Astrocyte (in vitro differentiated cells and primary cell): ENCODE results near the gene WFDC13. TPM values are rescaled to one million over a fixed set of nuclear protein-coding genes. Genes with fewer than 3 reads are reported as not detected.
"Not testable (repeated sequence)": the region's sequence is repeated elsewhere in the genome, so short reads cannot be mapped to it uniquely, and the experiment has no call there.

Source experiments
- DNase-seq: peaks from one replicate; pipeline ENCODE4 v3.0.0-alpha.2; 2010; ENCODE audit warnings: low read depth
- FAIRE-seq: peaks from 2 replicates; lab custom pipeline; 2011; peaks lifted over from hg19 to GRCh38; lab: Jason Lieb, UNC
- H2AFZ ChIP-seq: 2 replicates; pipeline ENCODE4 v1.6.0; 2012; ENCODE audit warnings: low read depth, low read length, inconsistent platforms
- H3K27ac ChIP-seq: 2 replicates; pipeline ENCODE4 v1.5.1; 2011; ENCODE audit warnings: low read depth, low read length, inconsistent platforms
- H3K27me3 ChIP-seq: 2 replicates; pipeline ENCODE4 v1.6.0; 2011; ENCODE audit warnings: low read length, inconsistent platforms; ENCODE audit not compliant: insufficient read depth
- H3K36me3 ChIP-seq: 2 replicates; pipeline ENCODE4 v1.5.1; 2011; ENCODE audit warnings: low read length, inconsistent platforms; ENCODE audit not compliant: insufficient read depth
- H3K4me1 ChIP-seq: 2 replicates; pipeline ENCODE4 v1.5.1; 2011; ENCODE audit warnings: low read length, inconsistent platforms; ENCODE audit not compliant: insufficient read depth
- H3K4me2 ChIP-seq: 2 replicates; pipeline ENCODE4 v1.6.0; 2012; ENCODE audit warnings: low read length, inconsistent platforms
- H3K4me3 ChIP-seq: 2 replicates; pipeline ENCODE4 v1.5.1; 2011; ENCODE audit warnings: low read depth, mild to moderate bottlenecking, low read length, inconsistent platforms; ENCODE audit not compliant: insufficient read depth
- H3K79me2 ChIP-seq: 2 replicates; pipeline ENCODE4 v1.6.0; 2012; ENCODE audit warnings: mild to moderate bottlenecking, low read length, inconsistent platforms; ENCODE audit not compliant: insufficient read depth
- H3K9ac ChIP-seq: 2 replicates; pipeline ENCODE4 v1.6.0; 2012; ENCODE audit warnings: mild to moderate bottlenecking, low read length, inconsistent platforms
- H3K9me3 ChIP-seq: 2 replicates; pipeline ENCODE4 v1.5.1; 2012; ENCODE audit warnings: low read depth, mild to moderate bottlenecking, low read length, inconsistent platforms; ENCODE audit not compliant: insufficient read depth
- H4K20me1 ChIP-seq: 2 replicates; pipeline ENCODE4 v1.6.0; 2012; ENCODE audit warnings: low read length, inconsistent platforms; ENCODE audit not compliant: insufficient read depth
- H3K27ac Mint-ChIP-seq: one replicate; pipeline ENCODE4 v1.8.0; 2021; ENCODE audit warnings: mild to moderate bottlenecking, mixed read lengths; ENCODE audit not compliant: unreplicated experiment
- H3K27me3 Mint-ChIP-seq: one replicate; pipeline ENCODE4 v1.8.0; 2021; ENCODE audit warnings: low read depth, mixed read lengths; ENCODE audit not compliant: unreplicated experiment
- H3K36me3 Mint-ChIP-seq: one replicate; pipeline ENCODE4 v1.8.0; 2021; ENCODE audit warnings: low read depth, mixed read lengths; ENCODE audit not compliant: unreplicated experiment
- H3K4me1 Mint-ChIP-seq: one replicate; pipeline ENCODE4 v1.8.0; 2021; ENCODE audit warnings: low read depth, mixed read lengths; ENCODE audit not compliant: unreplicated experiment
- H3K4me3 Mint-ChIP-seq: one replicate; pipeline ENCODE4 v1.8.0; 2021; ENCODE audit warnings: mild to moderate bottlenecking, moderate library complexity, mixed read lengths; ENCODE audit not compliant: unreplicated experiment
- H3K9me3 Mint-ChIP-seq: one replicate; pipeline ENCODE4 v1.8.0; 2021; ENCODE audit warnings: mild to moderate bottlenecking, mixed read lengths; ENCODE audit not compliant: unreplicated experiment
- EZH2 ChIP-seq: IDR thresholded peaks from 2 replicates; pipeline ENCODE4 v1.6.1; 2012; ENCODE audit warnings: mild to moderate bottlenecking, low read length, inconsistent platforms; ENCODE audit not compliant: insufficient read depth
- total RNA-seq: library from RNA; stranded (reverse); gene quantifications from 2 replicates; pipeline ENCODE4 v1.2.1, GENCODE V29; 2021
- TF ChIP-seq, protein P1 (sequence below): IDR thresholded peaks from 2 replicates; pipeline ENCODE4 v1.5.1; 2011; ENCODE audit warnings: low read depth, mild to moderate bottlenecking, inconsistent platforms, low read length, moderate library complexity; ENCODE audit not compliant: insufficient read depth

Gene WFDC13
- total RNA-seq, 1 donor from 2014 or later: not detected

- no peaks in the 10 kb centered on the region for H3K27me3 ChIP-seq
- FAIRE-seq: no peak
- no peak overlapping the region for H3K4me3 ChIP-seq
- H3K79me2 ChIP-seq: no peaks in the 10 kb centered on the region
- no peak overlapping the region for H3K27ac ChIP-seq
- no peaks in the 10 kb centered on the region for H3K36me3 ChIP-seq
- no peak for DNase-seq
- Mint-ChIP-seq H3K9me3 (peaks cover 9% of the 10 kb centered on the region), H3K36me3 (no peaks in the 10 kb centered on the region), H3K4me1 (no peaks in the 10 kb centered on the region), H3K27me3 (no peaks in the 10 kb centered on the region), H3K27ac (no peak overlapping the region), H3K4me3 (no peak overlapping the region)
- H3K9me3 ChIP-seq: no peaks in the 10 kb centered on the region
- no peak overlapping the region for H2AFZ ChIP-seq
- no peaks in the 10 kb centered on the region for H3K4me1 ChIP-seq
- H3K4me2 ChIP-seq: no peak overlapping the region
- H4K20me1 ChIP-seq: no peaks in the 10 kb centered on the region
- no peak overlapping the region for H3K9ac ChIP-seq
- TF ChIP-seq, protein P1, sequence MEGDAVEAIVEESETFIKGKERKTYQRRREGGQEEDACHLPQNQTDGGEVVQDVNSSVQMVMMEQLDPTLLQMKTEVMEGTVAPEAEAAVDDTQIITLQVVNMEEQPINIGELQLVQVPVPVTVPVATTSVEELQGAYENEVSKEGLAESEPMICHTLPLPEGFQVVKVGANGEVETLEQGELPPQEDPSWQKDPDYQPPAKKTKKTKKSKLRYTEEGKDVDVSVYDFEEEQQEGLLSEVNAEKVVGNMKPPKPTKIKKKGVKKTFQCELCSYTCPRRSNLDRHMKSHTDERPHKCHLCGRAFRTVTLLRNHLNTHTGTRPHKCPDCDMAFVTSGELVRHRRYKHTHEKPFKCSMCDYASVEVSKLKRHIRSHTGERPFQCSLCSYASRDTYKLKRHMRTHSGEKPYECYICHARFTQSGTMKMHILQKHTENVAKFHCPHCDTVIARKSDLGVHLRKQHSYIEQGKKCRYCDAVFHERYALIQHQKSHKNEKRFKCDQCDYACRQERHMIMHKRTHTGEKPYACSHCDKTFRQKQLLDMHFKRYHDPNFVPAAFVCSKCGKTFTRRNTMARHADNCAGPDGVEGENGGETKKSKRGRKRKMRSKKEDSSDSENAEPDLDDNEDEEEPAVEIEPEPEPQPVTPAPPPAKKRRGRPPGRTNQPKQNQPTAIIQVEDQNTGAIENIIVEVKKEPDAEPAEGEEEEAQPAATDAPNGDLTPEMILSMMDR: no peak
- TF ChIP-seq EZH2: no peak
Measured at GRCh38 chr20:45672765-45673164, 29.1 kb upstream of the WFDC13 start.

DNA sequence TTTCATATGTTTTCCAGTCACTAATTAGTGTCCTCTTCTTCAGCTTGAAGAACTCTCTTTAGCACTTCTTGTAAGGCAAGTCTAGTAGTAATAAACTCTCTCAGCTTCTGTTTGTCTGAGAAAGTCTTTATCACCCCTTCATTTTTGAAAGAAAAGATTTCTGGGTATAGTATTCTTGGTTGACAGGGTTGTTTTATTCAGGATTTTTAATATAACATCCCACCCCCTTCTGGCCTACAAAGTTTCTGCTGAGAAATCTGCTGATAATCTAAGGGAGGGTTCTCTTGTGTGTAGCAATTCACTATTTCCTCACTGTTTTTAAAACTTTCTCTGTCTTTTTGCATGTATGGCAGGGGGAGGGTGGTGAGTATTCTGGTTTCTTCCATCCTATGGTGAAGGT is 22.2 kb upstream of the WFDC13 start:
- DNase-seq: no peak
- no peaks in the 10 kb centered on the region for H3K36me3 Mint-ChIP-seq
- no peaks in the 10 kb centered on the region for H4K20me1 ChIP-seq
- H3K9me3 ChIP-seq: peaks cover 5% of the 10 kb centered on the region
- no peak overlapping the region for H3K27ac Mint-ChIP-seq
- no peak overlapping the region for H3K4me3 ChIP-seq
- no peaks in the 10 kb centered on the region for H3K27me3 ChIP-seq
- peaks cover 10% of the 10 kb centered on the region for H3K9me3 Mint-ChIP-seq
- H3K4me1 Mint-ChIP-seq: no peaks in the 10 kb centered on the region
- no peaks in the 10 kb centered on the region for H3K79me2 ChIP-seq
- H3K27me3 Mint-ChIP-seq: peaks cover 11% of the 10 kb centered on the region
- H3K27ac ChIP-seq: no peak overlapping the region
- no peaks in the 10 kb centered on the region for H3K4me1 ChIP-seq
- no peak overlapping the region for H3K9ac ChIP-seq
- FAIRE-seq: no peak
- H3K36me3 ChIP-seq: no peaks in the 10 kb centered on the region
- no peak overlapping the region for H3K4me2 ChIP-seq
- TF ChIP-seq, protein P1: no peak
- no peak for TF ChIP-seq EZH2
- H2AFZ ChIP-seq: no peak overlapping the region
- no peak overlapping the region for H3K4me3 Mint-ChIP-seq

- TF ChIP-seq, protein P1: no peak
- TF ChIP-seq EZH2: no peak
- no peaks in the 10 kb centered on the region for H3K4me1 Mint-ChIP-seq
- H3K36me3 Mint-ChIP-seq: no peaks in the 10 kb centered on the region
- no peak overlapping the region for H3K9ac ChIP-seq
- H3K79me2 ChIP-seq: no peaks in the 10 kb centered on the region
- DNase-seq (no peak), FAIRE-seq (no peak)
- peaks cover 18% of the 10 kb centered on the region for H3K27me3 Mint-ChIP-seq
- peaks cover 7% of the 10 kb centered on the region for H3K9me3 Mint-ChIP-seq
- H3K27ac Mint-ChIP-seq: no peak overlapping the region
- no peak overlapping the region for H2AFZ ChIP-seq
- no peaks in the 10 kb centered on the region for H3K27me3 ChIP-seq
- H3K4me1 ChIP-seq: no peaks in the 10 kb centered on the region
- H3K4me3 ChIP-seq: no peak overlapping the region
- H3K36me3 ChIP-seq: no peaks in the 10 kb centered on the region
- no peak overlapping the region for H3K4me2 ChIP-seq
- H3K4me3 Mint-ChIP-seq: no peak overlapping the region
- H3K27ac ChIP-seq: no peak overlapping the region
- H4K20me1 ChIP-seq: no peaks in the 10 kb centered on the region
- H3K9me3 ChIP-seq: no peaks in the 10 kb centered on the region
Measured at GRCh38 chr20:45685896-45686295, 15.9 kb upstream of the WFDC13 start.

GRCh38 chr20:45693346-45693745 is 8.5 kb upstream of the WFDC13 start:
- FAIRE-seq, DNase-seq: not testable (repeated sequence)

More at GRCh38 chr20:45693346-45693745, 8.5 kb upstream of the WFDC13 start:
- not testable (repeated sequence) for H3K9me3 Mint-ChIP-seq, H3K36me3 ChIP-seq, H3K27ac Mint-ChIP-seq, H3K9ac ChIP-seq, H3K9me3 ChIP-seq, H3K4me3 Mint-ChIP-seq, H3K36me3 Mint-ChIP-seq, H3K4me3 ChIP-seq, H3K27ac ChIP-seq, H3K27me3 Mint-ChIP-seq, H3K27me3 ChIP-seq, H3K4me1 Mint-ChIP-seq, H3K79me2 ChIP-seq, H3K4me2 ChIP-seq, H3K4me1 ChIP-seq, H2AFZ ChIP-seq, H4K20me1 ChIP-seq
